WTC11 (cell line): Measurements from ENCODE around the gene DCX. TPM values are rescaled to one million over a fixed set of nuclear protein-coding genes. Genes with fewer than 3 reads are reported as not detected.

Experiments
- ATAC-seq: fragments of 200-7000 bp; cut with Tn5 transposase; 2 replicates; pipeline ENCODE4 v1.10.0; 2021; ENCODE audit warnings: mild to moderate bottlenecking, moderate library complexity
- CTCF ChIA-PET: fragments of 300-600 bp; sonication (Branson Sonifier 250); formaldehyde crosslinking; loops from one replicate; lab custom pipeline; 2021; ENCODE audit warnings: antibody characterized with exemption; lab: Charles Lee
- POLR2A ChIA-PET: fragments of 350-600 bp; sonication (Branson Sonifier 250); formaldehyde crosslinking; loops from one replicate; lab custom pipeline; 2021; ENCODE audit warnings: antibody characterized with exemption; lab: Charles Lee
- DNase-seq: peaks from one replicate; pipeline ENCODE4 v3.0.0; 2021; ENCODE audit warnings: low spot score
- H3K27ac Mint-ChIP-seq: 2 replicates; pipeline ENCODE4 v1.8.0; 2021; ENCODE audit warnings: mixed read lengths
- H3K27me3 Mint-ChIP-seq: 2 replicates; pipeline ENCODE4 v1.8.0; 2021; ENCODE audit warnings: low read depth, mild to moderate bottlenecking, moderate library complexity, mixed read lengths
- H3K36me3 Mint-ChIP-seq: 2 replicates; pipeline ENCODE4 v1.8.0; 2021; ENCODE audit warnings: mixed read lengths
- H3K4me1 Mint-ChIP-seq: 2 replicates; pipeline ENCODE4 v1.8.0; 2022; ENCODE audit warnings: mixed read lengths
- H3K4me3 Mint-ChIP-seq: 2 replicates; pipeline ENCODE4 v1.8.0; 2021; ENCODE audit warnings: mild to moderate bottlenecking, moderate library complexity, mixed read lengths
- H3K9me3 Mint-ChIP-seq: 2 replicates; pipeline ENCODE4 v1.8.0; 2021; ENCODE audit warnings: mixed read lengths
- ATF1 ChIP-seq: sonication (generic); formaldehyde crosslinking; IDR thresholded peaks from 2 replicates; pipeline ENCODE4 v1.8.1; 2023; ENCODE audit warnings: mild to moderate bottlenecking, moderate library complexity, missing genetic modification reagents
- CREM ChIP-seq: sonication (generic); formaldehyde crosslinking; IDR thresholded peaks from 2 replicates; pipeline ENCODE4 v1.8.1; 2022; ENCODE audit warnings: mild to moderate bottlenecking, missing genetic modification reagents, moderate library complexity
- E2F5 ChIP-seq: sonication (generic); formaldehyde crosslinking; IDR thresholded peaks from 2 replicates; pipeline ENCODE4 v1.8.1; 2022; ENCODE audit warnings: mild to moderate bottlenecking, moderate library complexity, missing genetic modification reagents
- ESRRA ChIP-seq: sonication (generic); formaldehyde crosslinking; IDR thresholded peaks from 2 replicates; pipeline ENCODE4 v1.8.1; 2022; ENCODE audit warnings: mild to moderate bottlenecking, missing genetic modification reagents, borderline replicate concordance
- FOXK1 ChIP-seq: sonication (generic); formaldehyde crosslinking; IDR thresholded peaks from 2 replicates; pipeline ENCODE4 v1.8.0; 2022; ENCODE audit warnings: mild to moderate bottlenecking, moderate library complexity, missing genetic modification reagents
- JAZF1 ChIP-seq: fragments of 250-450 bp; sonication (Bioruptor Pico); IDR thresholded peaks from 2 replicates; pipeline ENCODE4 v1.9.0; 2021; ENCODE audit warnings: moderate library complexity, mild to moderate bottlenecking, inconsistent platforms
- OVOL2 ChIP-seq: fragments of 250-450 bp; sonication (Bioruptor Pico); IDR thresholded peaks from 2 replicates; pipeline ENCODE4 v1.9.0; 2021; ENCODE audit warnings: mild to moderate bottlenecking, borderline replicate concordance
- RORB ChIP-seq: fragments of 250-450 bp; sonication (Bioruptor Pico); IDR thresholded peaks from 2 replicates; pipeline ENCODE4 v1.9.0; 2021; ENCODE audit warnings: mild to moderate bottlenecking
- TEAD4 ChIP-seq: sonication (generic); formaldehyde crosslinking; IDR thresholded peaks from 2 replicates; pipeline ENCODE4 v1.8.0; 2022; ENCODE audit warnings: mild to moderate bottlenecking, missing genetic modification reagents
- ZBTB21 ChIP-seq: sonication (generic); formaldehyde crosslinking; IDR thresholded peaks from 2 replicates; pipeline ENCODE4 v1.8.1; 2023; ENCODE audit warnings: mild to moderate bottlenecking, missing genetic modification reagents, borderline replicate concordance
- ZNF281 ChIP-seq: sonication (generic); formaldehyde crosslinking; IDR thresholded peaks from 2 replicates; pipeline ENCODE4 v1.8.0; 2023; ENCODE audit warnings: mild to moderate bottlenecking, missing genetic modification reagents
- ZNF317 ChIP-seq: sonication (generic); formaldehyde crosslinking; IDR thresholded peaks from 2 replicates; pipeline ENCODE4 v1.8.1; 2023; ENCODE audit warnings: low read depth, mild to moderate bottlenecking, moderate library complexity, missing genetic modification reagents, borderline replicate concordance
- ZNF396 ChIP-seq: fragments of 250-450 bp; sonication (Bioruptor Pico); IDR thresholded peaks from 2 replicates; pipeline ENCODE4 v1.8.0; 2021; ENCODE audit warnings: mild to moderate bottlenecking, moderate library complexity, borderline replicate concordance
- ZNF416 ChIP-seq: fragments of 250-450 bp; sonication (Bioruptor Pico); IDR thresholded peaks from 2 replicates; pipeline ENCODE4 v1.9.0; 2021; ENCODE audit warnings: mild to moderate bottlenecking, inconsistent platforms
- ZNF425 ChIP-seq: fragments of 250-450 bp; sonication (Bioruptor Pico); conservative IDR thresholded peaks from 2 replicates; pipeline ENCODE4 v1.9.0; 2021; ENCODE audit warnings: mild to moderate bottlenecking
- ZNF671 ChIP-seq: fragments of 250-450 bp; sonication (Bioruptor Pico); IDR thresholded peaks from 2 replicates; pipeline ENCODE4 v1.8.0; 2021; ENCODE audit warnings: mild to moderate bottlenecking
- total RNA-seq: library from RNA; stranded (reverse); gene quantifications from 3 replicates; pipeline ENCODE4 v1.2.3, GENCODE V29; 2021
- TF ChIP-seq, protein P1 (sequence below): sonication (generic); formaldehyde crosslinking; IDR thresholded peaks from 2 replicates; pipeline ENCODE4 v1.8.0; 2022; ENCODE audit warnings: mild to moderate bottlenecking, missing genetic modification reagents
- TF ChIP-seq, protein P2 (sequence below): sonication (generic); formaldehyde crosslinking; conservative IDR thresholded peaks from 2 replicates; pipeline ENCODE4 v1.8.1; 2023; ENCODE audit warnings: mild to moderate bottlenecking, low read depth, missing genetic modification reagents, moderate library complexity
- TF ChIP-seq, protein P3 (sequence below): sonication (generic); formaldehyde crosslinking; IDR thresholded peaks from 2 replicates; pipeline ENCODE4 v1.8.1; 2022; ENCODE audit warnings: low read depth, mild to moderate bottlenecking, moderate library complexity, missing genetic modification reagents, borderline replicate concordance

DCX gene
- total RNA-seq, 1 experiment from 2014 or later = 2.1 TPM

- Mint-ChIP-seq H3K36me3 (no peaks in the 10 kb centered on the region), H3K4me1 (peaks cover 8% of the 10 kb centered on the region), H3K27me3 (peaks cover 60% of the 10 kb centered on the region)
- peak; percentile 20; the same call in 1 of the 2 replicates for ATAC-seq
- CTCF ChIA-PET = interaction anchor here (1.5 kb wide), 1 partner anchor 60 kb away, joined by 4 read pairs; no protein-coding TSS in a partner anchor
- TF ChIP-seq, protein P1, sequence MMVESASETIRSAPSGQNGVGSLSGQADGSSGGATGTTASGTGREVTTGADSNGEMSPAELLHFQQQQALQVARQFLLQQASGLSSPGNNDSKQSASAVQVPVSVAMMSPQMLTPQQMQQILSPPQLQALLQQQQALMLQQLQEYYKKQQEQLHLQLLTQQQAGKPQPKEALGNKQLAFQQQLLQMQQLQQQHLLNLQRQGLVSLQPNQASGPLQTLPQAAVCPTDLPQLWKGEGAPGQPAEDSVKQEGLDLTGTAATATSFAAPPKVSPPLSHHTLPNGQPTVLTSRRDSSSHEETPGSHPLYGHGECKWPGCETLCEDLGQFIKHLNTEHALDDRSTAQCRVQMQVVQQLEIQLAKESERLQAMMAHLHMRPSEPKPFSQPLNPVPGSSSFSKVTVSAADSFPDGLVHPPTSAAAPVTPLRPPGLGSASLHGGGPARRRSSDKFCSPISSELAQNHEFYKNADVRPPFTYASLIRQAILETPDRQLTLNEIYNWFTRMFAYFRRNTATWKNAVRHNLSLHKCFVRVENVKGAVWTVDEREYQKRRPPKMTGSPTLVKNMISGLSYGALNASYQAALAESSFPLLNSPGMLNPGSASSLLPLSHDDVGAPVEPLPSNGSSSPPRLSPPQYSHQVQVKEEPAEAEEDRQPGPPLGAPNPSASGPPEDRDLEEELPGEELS (CRISPR knock-in tag) = no peak
- TF ChIP-seq CREM (CRISPR knock-in tag) = no peak
- TF ChIP-seq FOXK1 = no peak
- TF ChIP-seq ZBTB21 (CRISPR knock-in tag) = no peak
- no peak for TF ChIP-seq ATF1 (CRISPR knock-in tag)
- no peak for TF ChIP-seq JAZF1
- TF ChIP-seq, protein P2, sequence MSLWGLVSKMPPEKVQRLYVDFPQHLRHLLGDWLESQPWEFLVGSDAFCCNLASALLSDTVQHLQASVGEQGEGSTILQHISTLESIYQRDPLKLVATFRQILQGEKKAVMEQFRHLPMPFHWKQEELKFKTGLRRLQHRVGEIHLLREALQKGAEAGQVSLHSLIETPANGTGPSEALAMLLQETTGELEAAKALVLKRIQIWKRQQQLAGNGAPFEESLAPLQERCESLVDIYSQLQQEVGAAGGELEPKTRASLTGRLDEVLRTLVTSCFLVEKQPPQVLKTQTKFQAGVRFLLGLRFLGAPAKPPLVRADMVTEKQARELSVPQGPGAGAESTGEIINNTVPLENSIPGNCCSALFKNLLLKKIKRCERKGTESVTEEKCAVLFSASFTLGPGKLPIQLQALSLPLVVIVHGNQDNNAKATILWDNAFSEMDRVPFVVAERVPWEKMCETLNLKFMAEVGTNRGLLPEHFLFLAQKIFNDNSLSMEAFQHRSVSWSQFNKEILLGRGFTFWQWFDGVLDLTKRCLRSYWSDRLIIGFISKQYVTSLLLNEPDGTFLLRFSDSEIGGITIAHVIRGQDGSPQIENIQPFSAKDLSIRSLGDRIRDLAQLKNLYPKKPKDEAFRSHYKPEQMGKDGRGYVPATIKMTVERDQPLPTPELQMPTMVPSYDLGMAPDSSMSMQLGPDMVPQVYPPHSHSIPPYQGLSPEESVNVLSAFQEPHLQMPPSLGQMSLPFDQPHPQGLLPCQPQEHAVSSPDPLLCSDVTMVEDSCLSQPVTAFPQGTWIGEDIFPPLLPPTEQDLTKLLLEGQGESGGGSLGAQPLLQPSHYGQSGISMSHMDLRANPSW = no peak
- no peak for TF ChIP-seq ESRRA (CRISPR knock-in tag)
- TF ChIP-seq OVOL2 (CRISPR knock-in tag) = no peak
- TF ChIP-seq ZNF671 (CRISPR knock-in tag) = no peak
- no peak for TF ChIP-seq TEAD4 (CRISPR knock-in tag)
- TF ChIP-seq RORB (CRISPR knock-in tag) = no peak
- TF ChIP-seq, all 79 proteins: peak for 0
- Mint-ChIP-seq H3K4me3 (no peak overlapping the region), H3K9me3 (no peaks in the 10 kb centered on the region), H3K27ac (no peak overlapping the region)
- no peak for DNase-seq
- POLR2A ChIA-PET = no interaction called here
Measured at GRCh38 chrX:111387470-111388070, 24.4 kb downstream of the DCX start.

GRCh38 chrX:111386615-111387233 lies 25.3 kb downstream of the DCX start:
- ATAC-seq (peak; percentile 60), DNase-seq (no peak)
- ChIA-PET POLR2A (no interaction called here), CTCF (interaction anchor here (0.5 to 1.5 kb wide), 2 partner anchors 61 to 1150 kb away, joined by 4 read pairs; no protein-coding TSS in a partner anchor)
- no peaks in the 10 kb centered on the region for H3K9me3 Mint-ChIP-seq
- no peak overlapping the region for H3K27ac Mint-ChIP-seq
- H3K27me3 Mint-ChIP-seq = peaks cover 60% of the 10 kb centered on the region
- TF ChIP-seq ZNF317 (no peak), ZNF425 (no peak), E2F5 (CRISPR knock-in tag) (no peak), ZNF396 (CRISPR knock-in tag) (no peak), ZNF416 (no peak), ZNF281 (CRISPR knock-in tag) (no peak)
- TF ChIP-seq, protein P3, sequence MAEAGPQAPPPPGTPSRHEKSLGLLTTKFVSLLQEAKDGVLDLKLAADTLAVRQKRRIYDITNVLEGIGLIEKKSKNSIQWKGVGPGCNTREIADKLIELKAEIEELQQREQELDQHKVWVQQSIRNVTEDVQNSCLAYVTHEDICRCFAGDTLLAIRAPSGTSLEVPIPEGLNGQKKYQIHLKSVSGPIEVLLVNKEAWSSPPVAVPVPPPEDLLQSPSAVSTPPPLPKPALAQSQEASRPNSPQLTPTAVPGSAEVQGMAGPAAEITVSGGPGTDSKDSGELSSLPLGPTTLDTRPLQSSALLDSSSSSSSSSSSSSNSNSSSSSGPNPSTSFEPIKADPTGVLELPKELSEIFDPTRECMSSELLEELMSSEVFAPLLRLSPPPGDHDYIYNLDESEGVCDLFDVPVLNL (CRISPR knock-in tag) = no peak
- no peak overlapping the region for H3K4me3 Mint-ChIP-seq
- peaks cover 8% of the 10 kb centered on the region for H3K4me1 Mint-ChIP-seq
- no peaks in the 10 kb centered on the region for H3K36me3 Mint-ChIP-seq
